NT2/D1 (cell line): ENCODE measurements around the gene ZFP36L2.

Experiments used
- SUZ12 ChIP-seq: IDR thresholded peaks from 2 replicates; pipeline ENCODE4 v1.6.1; 2011; ENCODE audit not compliant: insufficient read length, insufficient read depth; ENCODE audit errors: extremely low read depth
- ZNF274 ChIP-seq: IDR thresholded peaks from 2 replicates; pipeline ENCODE4 v1.6.1; 2011; ENCODE audit warnings: mild to moderate bottlenecking, low read depth, low read length

- no peak for TF ChIP-seq SUZ12
- no peak for TF ChIP-seq ZNF274
Measured at GRCh38 chr2:43180897-43181296, 45.5 kb downstream of the ZFP36L2 start.
